HEK293 (cell line): Measurements from ENCODE around the gene RASEF.

Experiments
- CTCF ChIA-PET: fragments of 350-600 bp; formaldehyde crosslinking; extraction: SDS; loops from one replicate; lab custom pipeline; 2021; ENCODE audit warnings: antibody characterized with exemption; lab: Yijun Ruan, JAX
- POLR2A ChIA-PET: fragments of 300-600 bp; formaldehyde crosslinking; extraction: SDS; loops from one replicate; lab custom pipeline; 2020; ENCODE audit warnings: antibody characterized with exemption, inconsistent platforms; lab: Yijun Ruan, JAX
- H3K27ac ChIP-seq: fragments of 200-500 bp; sonication (Bioruptor generic); 2 replicates; pipeline ENCODE4 v1.5.1; 2014; ENCODE audit warnings: low read depth, low read length, control low read depth, inconsistent platforms; ENCODE audit errors: extremely low read depth
- H3K36me3 ChIP-seq, 2 experiments: fragments of 200-500 bp in 1 of 2; sonication (Bioruptor generic) in 1 of 2; 1 replicate in 1 of 2; 2 replicates in 1 of 2; pipeline ENCODE4 v1.5.1; 2014 to 2017; ENCODE audit warnings: inconsistent platforms in 2 of 2, low read length in 2 of 2; ENCODE audit not compliant: control insufficient read depth in 2 of 2, insufficient read depth in 1 of 2
- H3K4me1 ChIP-seq: fragments of 200-500 bp; sonication (Bioruptor generic); 2 replicates; pipeline ENCODE4 v1.5.1; 2014; ENCODE audit warnings: mild to moderate bottlenecking, low read length, inconsistent platforms; ENCODE audit not compliant: control insufficient read depth, insufficient read depth
- H3K4me3 ChIP-seq: 2 replicates; pipeline ENCODE4 v1.5.1; 2011; ENCODE audit warnings: low read depth, mild to moderate bottlenecking, control low read depth, low read length, moderate library complexity
- H3K9me3 ChIP-seq: fragments of 200-500 bp; sonication (Bioruptor generic); 2 replicates; pipeline ENCODE4 v1.5.1; 2014; ENCODE audit warnings: low read depth, low read length, inconsistent platforms; ENCODE audit not compliant: control insufficient read depth, insufficient read depth
- GLI2 ChIP-seq: fragments of 450-650 bp; formaldehyde crosslinking; IDR thresholded peaks from 2 replicates; pipeline ENCODE4; 2017; ENCODE audit warnings: missing biosample characterization, missing genetic modification characterization, low read depth, borderline replicate concordance
- IKZF3 ChIP-seq: fragments of 450-650 bp; IDR thresholded peaks from 2 replicates; pipeline ENCODE4 v1.5.0; 2018; ENCODE audit warnings: missing biosample characterization, mild to moderate bottlenecking, missing genetic modification characterization, moderate library complexity
- OSR2 ChIP-seq: fragments of 450-650 bp; formaldehyde crosslinking; IDR thresholded peaks from 2 replicates; pipeline ENCODE4 v1.5.1; 2016; ENCODE audit warnings: missing biosample characterization, missing genetic modification characterization
- ZBTB1 ChIP-seq: fragments of 450-650 bp; formaldehyde crosslinking; IDR thresholded peaks from 2 replicates; pipeline ENCODE4 v1.5.1; 2016; ENCODE audit warnings: missing biosample characterization, missing genetic modification characterization
- ZBTB20 ChIP-seq: fragments of 450-650 bp; formaldehyde crosslinking; IDR thresholded peaks from 2 replicates; pipeline ENCODE4 v1.5.1; 2016; ENCODE audit warnings: missing biosample characterization, missing genetic modification characterization
- ZBTB7A ChIP-seq: fragments of 450-650 bp; formaldehyde crosslinking; IDR thresholded peaks from 2 replicates; pipeline ENCODE4 v1.5.1; 2016; ENCODE audit warnings: low read depth, missing biosample characterization, missing genetic modification characterization
- ZFP69B ChIP-seq: fragments of 450-650 bp; formaldehyde crosslinking; IDR thresholded peaks from 2 replicates; pipeline ENCODE4 v1.5.1; 2016; ENCODE audit warnings: missing biosample characterization, missing genetic modification characterization
- ZNF157 ChIP-seq: fragments of 450-650 bp; formaldehyde crosslinking; IDR thresholded peaks from 2 replicates; pipeline ENCODE4 v1.5.1; 2016; ENCODE audit warnings: missing biosample characterization, missing genetic modification characterization
- ZNF2 ChIP-seq: fragments of 450-650 bp; formaldehyde crosslinking; IDR thresholded peaks from 2 replicates; pipeline ENCODE4 v1.5.1; 2016; ENCODE audit warnings: missing biosample characterization, missing genetic modification characterization
- ZNF280C ChIP-seq: fragments of 450-650 bp; formaldehyde crosslinking; IDR thresholded peaks from 2 replicates; pipeline ENCODE4 v1.5.1; 2016; ENCODE audit warnings: missing biosample characterization, missing genetic modification characterization
- ZNF394 ChIP-seq: fragments of 450-650 bp; formaldehyde crosslinking; IDR thresholded peaks from 2 replicates; pipeline ENCODE4 v1.5.1; 2016; ENCODE audit warnings: missing biosample characterization, missing genetic modification characterization, mild to moderate bottlenecking, moderate library complexity, borderline replicate concordance
- ZNF423 ChIP-seq: fragments of 450-650 bp; formaldehyde crosslinking; IDR thresholded peaks from 2 replicates; pipeline ENCODE4 v1.5.1; 2016; ENCODE audit warnings: missing biosample characterization, missing genetic modification characterization
- ZNF529 ChIP-seq: fragments of 450-650 bp; formaldehyde crosslinking; IDR thresholded peaks from 2 replicates; pipeline ENCODE4 v1.5.1; 2017; ENCODE audit warnings: missing genetic modification characterization, missing biosample characterization; ENCODE audit not compliant: insufficient replicate concordance
- ZNF548 ChIP-seq: fragments of 450-650 bp; formaldehyde crosslinking; IDR thresholded peaks from 2 replicates; pipeline ENCODE4 v1.5.1; 2016; ENCODE audit warnings: missing biosample characterization, missing genetic modification characterization
- ZNF701 ChIP-seq: fragments of 450-650 bp; formaldehyde crosslinking; IDR thresholded peaks from 2 replicates; pipeline ENCODE4 v1.5.1; 2016; ENCODE audit warnings: missing biosample characterization, missing genetic modification characterization
- ZSCAN16 ChIP-seq: fragments of 450-650 bp; formaldehyde crosslinking; IDR thresholded peaks from 2 replicates; pipeline ENCODE4 v1.5.1; 2016; ENCODE audit warnings: missing biosample characterization, missing genetic modification characterization
- TF ChIP-seq, protein P1 (sequence below): fragments of 450-650 bp; formaldehyde crosslinking; conservative IDR thresholded peaks from 2 replicates; pipeline ENCODE4 v1.5.1; 2016; ENCODE audit warnings: low read depth, missing biosample characterization, missing genetic modification characterization
- TF ChIP-seq, protein P2 (sequence below): fragments of 450-650 bp; formaldehyde crosslinking; IDR thresholded peaks from 2 replicates; pipeline ENCODE4 v1.5.1; 2016; ENCODE audit warnings: missing biosample characterization, missing genetic modification characterization

The RASEF gene

DNA sequence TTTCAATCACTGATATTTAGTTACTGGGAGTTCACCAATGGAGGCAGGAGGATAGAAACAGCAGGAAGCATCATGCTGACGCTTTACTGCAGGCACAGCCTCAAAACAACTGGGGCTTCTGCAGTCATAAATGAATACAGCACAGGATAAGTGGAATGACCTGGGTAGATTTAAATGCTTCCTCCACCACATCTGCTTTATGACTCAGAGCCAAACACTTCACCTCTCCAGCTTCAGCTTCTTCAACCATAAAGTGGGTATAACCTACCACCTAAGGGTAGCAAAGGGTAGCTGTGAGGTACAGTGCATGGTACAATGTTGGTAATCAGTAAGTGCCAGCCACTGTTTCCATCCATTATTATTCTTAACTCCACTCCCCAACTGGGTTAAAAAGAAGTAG, 28.4 kb downstream of the RASEF start:
- Histone ChIP-seq H3K4me1 (peaks cover 3% of the 10 kb centered on the region; the same call in 1 of the 2 replicates), H3K9me3 (no peaks in the 10 kb centered on the region), H3K36me3 (no peaks in the 10 kb centered on the region), H3K4me3 (no peak overlapping the region), H3K27ac (no peak overlapping the region)
- ChIA-PET CTCF (interaction anchor here (0.6 kb wide), 1 partner anchor 20 kb away, joined by 3 read pairs; no protein-coding TSS in a partner anchor), POLR2A (no interaction called here)
- no peak for TF ChIP-seq IKZF3
- TF ChIP-seq ZBTB1 (tag by site-specific recombination) = no peak
- TF ChIP-seq OSR2 = peak; percentile 57
- no peak for TF ChIP-seq ZNF2 (tag by site-specific recombination)
- TF ChIP-seq ZNF394 (tag by site-specific recombination) = 0 out of 2 replicates have a peak, but pooled peaks have one; percentile 37
- TF ChIP-seq ZFP69B = no peak

- Histone ChIP-seq H3K4me3 (no peak overlapping the region), H3K27ac (no peak overlapping the region), H3K9me3 (no peaks in the 10 kb centered on the region), H3K36me3 (no peaks in the 10 kb centered on the region), H3K4me1 (peaks cover 3% of the 10 kb centered on the region; the same call in 1 of the 2 replicates)
- POLR2A ChIA-PET = no interaction called here
- CTCF ChIA-PET = no interaction called here
- TF ChIP-seq ZNF423 (no peak), ZBTB7A (tag by site-specific recombination) (no peak), ZNF529 (tag by site-specific recombination) (no peak), ZBTB20 (tag by site-specific recombination) (no peak), ZNF157 (tag by site-specific recombination) (no peak), ZSCAN16 (tag by site-specific recombination) (no peak)
- TF ChIP-seq, protein P1, sequence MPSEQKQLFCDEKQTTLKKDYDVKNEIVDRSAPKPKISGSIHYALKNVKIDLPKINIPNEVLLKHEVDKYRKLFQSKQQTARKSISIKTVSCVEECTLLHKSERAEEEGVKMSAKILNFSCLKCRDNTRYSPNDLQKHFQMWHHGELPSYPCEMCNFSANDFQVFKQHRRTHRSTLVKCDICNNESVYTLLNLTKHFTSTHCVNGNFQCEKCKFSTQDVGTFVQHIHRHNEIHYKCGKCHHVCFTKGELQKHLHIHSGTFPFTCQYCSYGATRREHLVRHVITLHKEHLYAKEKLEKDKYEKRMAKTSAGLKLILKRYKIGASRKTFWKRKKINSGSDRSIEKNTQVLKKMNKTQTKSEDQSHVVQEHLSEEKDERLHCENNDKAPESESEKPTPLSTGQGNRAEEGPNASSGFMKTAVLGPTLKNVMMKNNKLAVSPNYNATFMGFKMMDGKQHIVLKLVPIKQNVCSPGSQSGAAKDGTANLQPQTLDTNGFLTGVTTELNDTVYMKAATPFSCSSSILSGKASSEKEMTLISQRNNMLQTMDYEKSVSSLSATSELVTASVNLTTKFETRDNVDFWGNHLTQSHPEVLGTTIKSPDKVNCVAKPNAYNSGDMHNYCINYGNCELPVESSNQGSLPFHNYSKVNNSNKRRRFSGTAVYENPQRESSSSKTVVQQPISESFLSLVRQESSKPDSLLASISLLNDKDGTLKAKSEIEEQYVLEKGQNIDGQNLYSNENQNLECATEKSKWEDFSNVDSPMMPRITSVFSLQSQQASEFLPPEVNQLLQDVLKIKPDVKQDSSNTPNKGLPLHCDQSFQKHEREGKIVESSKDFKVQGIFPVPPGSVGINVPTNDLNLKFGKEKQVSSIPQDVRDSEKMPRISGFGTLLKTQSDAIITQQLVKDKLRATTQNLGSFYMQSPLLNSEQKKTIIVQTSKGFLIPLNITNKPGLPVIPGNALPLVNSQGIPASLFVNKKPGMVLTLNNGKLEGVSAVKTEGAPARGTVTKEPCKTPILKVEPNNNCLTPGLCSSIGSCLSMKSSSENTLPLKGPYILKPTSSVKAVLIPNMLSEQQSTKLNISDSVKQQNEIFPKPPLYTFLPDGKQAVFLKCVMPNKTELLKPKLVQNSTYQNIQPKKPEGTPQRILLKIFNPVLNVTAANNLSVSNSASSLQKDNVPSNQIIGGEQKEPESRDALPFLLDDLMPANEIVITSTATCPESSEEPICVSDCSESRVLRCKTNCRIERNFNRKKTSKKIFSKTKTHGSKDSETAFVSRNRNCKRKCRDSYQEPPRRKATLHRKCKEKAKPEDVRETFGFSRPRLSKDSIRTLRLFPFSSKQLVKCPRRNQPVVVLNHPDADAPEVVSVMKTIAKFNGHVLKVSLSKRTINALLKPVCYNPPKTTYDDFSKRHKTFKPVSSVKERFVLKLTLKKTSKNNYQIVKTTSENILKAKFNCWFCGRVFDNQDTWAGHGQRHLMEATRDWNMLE = no peak
- TF ChIP-seq, protein P2, sequence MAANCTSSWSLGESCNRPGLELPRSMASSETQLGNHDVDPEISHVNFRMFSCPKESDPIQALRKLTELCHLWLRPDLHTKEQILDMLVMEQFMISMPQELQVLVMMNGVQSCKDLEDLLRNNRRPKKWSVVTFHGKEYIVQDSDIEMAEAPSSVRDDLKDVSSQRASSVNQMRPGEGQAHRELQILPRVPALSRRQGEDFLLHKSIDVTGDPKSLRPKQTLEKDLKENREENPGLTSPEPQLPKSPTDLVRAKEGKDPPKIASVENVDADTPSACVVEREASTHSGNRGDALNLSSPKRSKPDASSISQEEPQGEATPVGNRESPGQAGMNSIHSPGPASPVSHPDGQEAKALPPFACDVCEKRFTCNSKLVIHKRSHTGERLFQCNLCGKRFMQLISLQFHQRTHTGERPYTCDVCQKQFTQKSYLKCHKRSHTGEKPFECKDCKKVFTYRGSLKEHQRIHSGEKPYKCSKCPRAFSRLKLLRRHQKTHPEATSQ (tag by site-specific recombination) = no peak
Measured at GRCh38 chr9:83034026-83034425, 28.9 kb downstream of the RASEF start.

DNA sequence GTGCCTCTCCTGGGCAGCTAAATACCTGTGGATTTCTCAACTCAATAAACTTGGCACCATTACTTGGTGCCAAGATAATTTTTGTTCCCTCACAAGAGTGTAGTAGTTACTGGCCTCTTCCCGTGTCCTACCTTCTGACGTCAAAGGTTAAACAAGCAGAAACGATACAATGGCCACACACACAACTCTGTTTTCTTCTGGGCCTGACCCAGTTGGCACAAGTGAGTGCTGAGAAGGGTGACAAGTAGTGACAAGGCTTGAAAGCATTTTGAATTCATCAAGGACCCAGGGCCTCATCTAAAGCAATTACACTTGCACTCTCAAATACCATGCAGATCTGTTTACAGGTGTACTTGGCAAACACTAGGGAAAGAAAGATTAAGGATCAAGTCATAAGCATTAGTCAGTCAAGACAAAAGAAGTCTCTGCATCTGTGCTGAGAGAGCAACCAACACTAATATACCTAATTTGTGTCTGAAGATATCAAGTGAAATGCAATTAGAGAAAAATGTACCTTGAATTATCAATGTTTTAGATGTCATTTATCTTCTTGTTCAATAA, 30.8 kb downstream of the RASEF start:
- no peak overlapping the region for H3K4me3 ChIP-seq
- H3K27ac ChIP-seq = no peak overlapping the region
- no peaks in the 10 kb centered on the region for H3K36me3 ChIP-seq
- peaks cover 3% of the 10 kb centered on the region for H3K4me1 ChIP-seq
- TF ChIP-seq ZNF701 (tag by site-specific recombination) (no peak), ZNF548 (tag by site-specific recombination) (no peak), ZNF280C (tag by site-specific recombination) (no peak), GLI2 (tag by site-specific recombination) (no peak)
- TF ChIP-seq, all 188 proteins: peak for 0
- ChIA-PET CTCF (no interaction called here), POLR2A (interaction anchor here (1.0 kb wide), 1 partner anchor 30 kb away, joined by 4 read pairs; no protein-coding TSS in a partner anchor)
- no peaks in the 10 kb centered on the region for H3K9me3 ChIP-seq
